HFFc6 (cell line): ENCODE measurements around the gene MPEG1. TPM values are rescaled to one million over a fixed set of nuclear protein-coding genes. Genes with fewer than 3 reads are reported as not detected.

Experiments
- DNase-seq: peaks from one replicate; pipeline ENCODE4 v3.0.0-alpha.2; 2018
- H3K27ac Mint-ChIP-seq: 2 replicates; pipeline ENCODE4 v1.8.0; 2020; ENCODE audit warnings: mild to moderate bottlenecking, mixed read lengths
- H3K27me3 Mint-ChIP-seq: 2 replicates; pipeline ENCODE4 v1.8.0; 2021; ENCODE audit warnings: mild to moderate bottlenecking, moderate library complexity, mixed read lengths; ENCODE audit not compliant: insufficient read depth
- H3K36me3 Mint-ChIP-seq: 2 replicates; pipeline ENCODE4 v1.8.0; 2021; ENCODE audit warnings: low read depth, mixed read lengths
- H3K4me1 Mint-ChIP-seq: 2 replicates; pipeline ENCODE4 v1.8.0; 2020; ENCODE audit warnings: low read depth, mixed read lengths
- H3K4me3 Mint-ChIP-seq: 2 replicates; pipeline ENCODE4 v1.8.0; 2020; ENCODE audit warnings: mild to moderate bottlenecking, moderate library complexity, mixed read lengths
- H3K9me3 Mint-ChIP-seq: 2 replicates; pipeline ENCODE4 v1.8.0; 2020; ENCODE audit warnings: mild to moderate bottlenecking, mixed read lengths
- CTCF ChIP-seq: fragments of 200-600 bp; sonication (generic); IDR thresholded peaks from 2 replicates; pipeline ENCODE4 v1.5.0; 2021; ENCODE audit warnings: antibody characterized with exemption, mild to moderate bottlenecking
- total RNA-seq, 6 experiments: library from RNA; stranded (reverse); fragmentation: NEBNext Ultra II Directional; extraction: Animal tissue kit (Norgen Biotek cat#: 25700); gene quantifications; 2 replicates in 1 of 6; 3 replicates in 5 of 6; pipeline ENCODE4 v1.2.3, GENCODE V29; 2021

The MPEG1 gene
- total RNA-seq, 6 experiments from 2014 or later, result not detected

GRCh38 chr11:59201353-59201752, 11.4 kb downstream of the MPEG1 start:
- no peak overlapping the region for H3K27ac Mint-ChIP-seq
- H3K4me3 Mint-ChIP-seq, result no peak overlapping the region
- H3K27me3 Mint-ChIP-seq, result peaks cover 1% of the 10 kb centered on the region; the same call in 1 of the 2 replicates
- peaks cover 55% of the 10 kb centered on the region for H3K4me1 Mint-ChIP-seq
- no peak for DNase-seq
- peak; percentile 53 for TF ChIP-seq CTCF
- no peaks in the 10 kb centered on the region for H3K9me3 Mint-ChIP-seq
- no peaks in the 10 kb centered on the region for H3K36me3 Mint-ChIP-seq

GRCh38 chr11:59200423-59200746, 12.3 kb downstream of the MPEG1 start:
- Mint-ChIP-seq H3K36me3 (peaks cover 2% of the 10 kb centered on the region), H3K4me3 (no peak overlapping the region), H3K27ac (no peak overlapping the region), H3K4me1 (peaks cover 54% of the 10 kb centered on the region), H3K9me3 (no peaks in the 10 kb centered on the region), H3K27me3 (peaks cover 1% of the 10 kb centered on the region; the same call in 1 of the 2 replicates)
- TF ChIP-seq CTCF, result no peak
- DNase-seq, result no peak

- peaks cover 6% of the 10 kb centered on the region for H3K36me3 Mint-ChIP-seq
- DNase-seq, result no peak
- H3K9me3 Mint-ChIP-seq, result no peaks in the 10 kb centered on the region
- peaks cover 48% of the 10 kb centered on the region for H3K4me1 Mint-ChIP-seq
- H3K27ac Mint-ChIP-seq, result no peak overlapping the region
- H3K4me3 Mint-ChIP-seq, result no peak overlapping the region
- H3K27me3 Mint-ChIP-seq, result peaks cover 1% of the 10 kb centered on the region; the same call in 1 of the 2 replicates
- no peak for TF ChIP-seq CTCF
Measured at GRCh38 chr11:59199546-59200422, 12.9 kb downstream of the MPEG1 start.

- Mint-ChIP-seq H3K27ac (no peak overlapping the region), H3K4me3 (no peak overlapping the region), H3K4me1 (peaks cover 40% of the 10 kb centered on the region), H3K9me3 (no peaks in the 10 kb centered on the region), H3K27me3 (no peaks in the 10 kb centered on the region; the same call in 1 of the 2 replicates), H3K36me3 (peaks cover 6% of the 10 kb centered on the region)
- DNase-seq, result no peak
- TF ChIP-seq CTCF, result no peak
Measured at GRCh38 chr11:59198726-59199125, 14.0 kb downstream of the MPEG1 start.

GRCh38 chr11:59197991-59198390, 14.7 kb downstream of the MPEG1 start:
- H3K9me3 Mint-ChIP-seq, result no peaks in the 10 kb centered on the region
- H3K27ac Mint-ChIP-seq, result peak overlapping the region; percentile 35; the same call in 1 of the 2 replicates
- H3K4me1 Mint-ChIP-seq, result peaks cover 35% of the 10 kb centered on the region
- no peak for TF ChIP-seq CTCF
- peak; percentile 59 for DNase-seq
- H3K4me3 Mint-ChIP-seq, result no peak overlapping the region
- peaks cover 6% of the 10 kb centered on the region for H3K36me3 Mint-ChIP-seq
- no peaks in the 10 kb centered on the region; the same call in 1 of the 2 replicates for H3K27me3 Mint-ChIP-seq
